ENCODE results near the gene RNF167. TPM values are rescaled to one million over a fixed set of nuclear protein-coding genes. Genes with fewer than 3 reads are reported as not detected.
A peak's percentile ranks its signal among the peaks of the same experiment; 100 is the strongest.

The RNF167 gene
- total and polyA plus RNA-seq, 2 of the 4 experiments (the other 2 are of a cell fraction) = 13.1 to 79.5 TPM

DNA sequence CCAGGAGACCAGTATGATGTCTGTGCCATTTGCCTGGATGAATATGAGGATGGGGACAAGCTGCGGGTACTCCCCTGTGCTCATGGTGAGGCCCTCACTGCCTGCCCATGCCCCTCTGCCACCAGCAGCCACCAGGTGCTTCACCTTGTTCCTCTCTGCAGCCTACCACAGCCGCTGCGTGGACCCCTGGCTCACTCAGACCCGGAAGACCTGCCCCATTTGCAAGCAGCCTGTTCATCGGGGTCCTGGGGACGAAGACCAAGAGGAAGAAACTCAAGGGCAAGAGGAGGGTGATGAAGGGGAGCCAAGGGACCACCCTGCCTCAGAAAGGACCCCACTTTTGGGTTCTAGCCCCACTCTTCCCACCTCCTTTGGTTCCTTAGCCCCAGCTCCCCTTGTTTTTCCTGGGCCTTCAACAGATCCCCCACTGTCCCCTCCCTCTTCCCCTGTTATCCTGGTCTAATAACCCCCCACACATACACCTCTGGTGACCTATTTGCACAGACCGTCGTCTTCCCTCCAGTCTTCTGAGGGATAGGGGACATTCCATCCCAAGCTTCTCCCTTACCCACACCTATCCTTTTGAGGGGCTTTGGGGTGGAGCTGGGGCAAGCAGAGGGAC lies 4.6 kb downstream of the RNF167 start:
- ATAC-seq (ENCODE audit: low read depth) (no peak), DNase-seq (no peak)
- peaks cover 66% of the 10 kb centered on the region for H4K20me1 ChIP-seq (ENCODE audit: insufficient read depth, low read length)
- H2BK5ac ChIP-seq (ENCODE audit: low read depth, low read length, poor library complexity, severe bottlenecking) = peak overlapping the region; percentile 47
- H3K9me1 ChIP-seq (ENCODE audit: insufficient read depth, low read length) = peaks cover 7% of the 10 kb centered on the region; the same call in 1 of the 2 replicates
- peak overlapping the region; percentile 6; the same call in 1 of the 2 replicates for H3K4me2 ChIP-seq (ENCODE audit: low read depth, low read length)
- H3K27ac ChIP-seq (ENCODE audit: insufficient read depth, low read length) = peak overlapping the region; percentile 42
- peak overlapping the region in 1 of 2 experiments; percentile 21; a peak in 2 of 4 replicates for H4K8ac ChIP-seq (ENCODE audit: low read depth in 2 of 2, low read length in 2 of 2)
- ChIA-PET CTCF (no interaction called here), POLR2A (ENCODE audit: unreplicated experiment) (interaction anchor here (0.7 to 2.2 kb wide), 3 partner anchors 23 to 52 kb away, joined by 3 to 6 read pairs (median 4); partner anchors contain the start of genes CAMTA2, INCA1 and SPAG7)
- dilution Hi-C loops (cut with HindIII; ENCODE audit: low sequenced_read_pairs, unreplicated experiment) = no loop called here
- H3K56ac ChIP-seq (ENCODE audit: extremely low read depth, insufficient read depth, low read length) = peak overlapping the region; percentile 26; the same call in 1 of the 2 replicates
- peaks cover 41% of the 10 kb centered on the region for H3K36me3 ChIP-seq (ENCODE audit: control insufficient read depth, insufficient read depth, low read length)
- H2AK5ac ChIP-seq (ENCODE audit: low read depth, low read length) = peak overlapping the region; percentile 77
- TF ChIP-seq CHD1 (IDR thresholded peaks at IDR 0.05; ENCODE audit: low read depth, low read length) = no peak
- TF ChIP-seq MAZ (IDR thresholded peaks at IDR 0.05; ENCODE audit: borderline replicate concordance, low read depth, low read length) = no peak
- no peak for TF ChIP-seq RAD21 (IDR thresholded peaks at IDR 0.05; ENCODE audit: low read length)
- TF ChIP-seq, protein P1, sequence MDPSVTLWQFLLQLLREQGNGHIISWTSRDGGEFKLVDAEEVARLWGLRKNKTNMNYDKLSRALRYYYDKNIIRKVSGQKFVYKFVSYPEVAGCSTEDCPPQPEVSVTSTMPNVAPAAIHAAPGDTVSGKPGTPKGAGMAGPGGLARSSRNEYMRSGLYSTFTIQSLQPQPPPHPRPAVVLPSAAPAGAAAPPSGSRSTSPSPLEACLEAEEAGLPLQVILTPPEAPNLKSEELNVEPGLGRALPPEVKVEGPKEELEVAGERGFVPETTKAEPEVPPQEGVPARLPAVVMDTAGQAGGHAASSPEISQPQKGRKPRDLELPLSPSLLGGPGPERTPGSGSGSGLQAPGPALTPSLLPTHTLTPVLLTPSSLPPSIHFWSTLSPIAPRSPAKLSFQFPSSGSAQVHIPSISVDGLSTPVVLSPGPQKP (IDR thresholded peaks at IDR 0.05; ENCODE audit: borderline replicate concordance, low read depth, low read length) = no peak
- peak; percentile 30; the same call in 1 of the 2 replicates for TF ChIP-seq POLR2A (IDR thresholded peaks at IDR 0.05; ENCODE audit: low read depth, low read length)
- TF ChIP-seq BHLHE40 (IDR thresholded peaks at IDR 0.05; ENCODE audit: low read depth, low read length) = no peak
- TF ChIP-seq FOS (IDR thresholded peaks at IDR 0.05; ENCODE audit: low read depth, low read length) = no peak
- TF ChIP-seq RFX5 (IDR thresholded peaks at IDR 0.05; ENCODE audit: low read depth, low read length) = no peak
- H3K4me3 ChIP-seq (ENCODE audit: insufficient read depth, low read depth, low read length) = no peak overlapping the region
- no CpG with 5 or more reads among the region's 8 CpGs for WGBS, 2 experiments (ENCODE audit: extremely low coverage in 2 of 2, insufficient read length in 1 of 2)
- no peak overlapping the region for H2AFZ ChIP-seq (replicated peaks; ENCODE audit: low read length, poor library complexity)
- H3K18ac ChIP-seq (ENCODE audit: low read depth, low read length) = no peak overlapping the region
- no peak overlapping the region for H2BK120ac ChIP-seq (ENCODE audit: low read depth, low read length)
- H3K27me3 ChIP-seq (ENCODE audit: control insufficient read depth, insufficient read depth, low read length) = no peaks in the 10 kb centered on the region
- H3K4ac ChIP-seq (ENCODE audit: low read depth, low read length) = peak overlapping the region; percentile 64
- H3K14ac ChIP-seq (replicated peaks; ENCODE audit: low read depth, low read length) = peak overlapping the region; percentile 42; the same call in 1 of the 2 replicates
- no peaks in the 10 kb centered on the region for H3K9me3 ChIP-seq (ENCODE audit: control insufficient read depth, insufficient read depth, low read length)
- H2AK9ac ChIP-seq (replicated peaks; ENCODE audit: low read depth, low read length, poor library complexity) = peak overlapping the region; percentile 53
- intact Hi-C loops (cut with micrococcal nuclease) = no loop called here
- peak overlapping the region; percentile 20; the same call in 1 of the 2 replicates for H3K9ac ChIP-seq (ENCODE audit: low read depth, low read length)
- H4K5ac ChIP-seq (ENCODE audit: low read depth, low read length) = no peak overlapping the region
- H3K23ac ChIP-seq (ENCODE audit: low read depth, low read length) = 0 out of 2 replicates have a peak overlapping the region, but pooled peaks have one; percentile 41
- no peak overlapping the region for H4K91ac ChIP-seq (ENCODE audit: insufficient read depth, low read depth, low read length)
- peaks cover 12 to 44% of the 10 kb centered on the region in 2 experiments; a peak in 3 of 4 replicates for H3K79me1 ChIP-seq (ENCODE audit: low read depth in 1 of 2, low read length in 2 of 2)
- H2BK15ac ChIP-seq (ENCODE audit: low read depth, low read length) = no peak overlapping the region
- peaks cover 12% of the 10 kb centered on the region for H3K4me1 ChIP-seq (ENCODE audit: control insufficient read depth, insufficient read depth, low read length)
- H2BK20ac ChIP-seq (ENCODE audit: low read depth, low read length) = no peak overlapping the region
- in situ Hi-C loops (cut with MboI; ENCODE audit: low sequenced_read_pairs) = no loop called here
- TSS peak; percentile 68 for BruUV-seq (replicated peaks)
